Skin of body (tissue), 2 donors: ENCODE measurements around the gene OR2T6. TPM values are rescaled to one million over a fixed set of nuclear protein-coding genes. Genes with fewer than 3 reads are reported as not detected.
"Not testable (repeated sequence)": the region's sequence is repeated elsewhere in the genome, so short reads cannot be mapped to it uniquely, and the experiment has no call there.

Experiments
- DNase-seq: peaks from one replicate; lab custom pipeline; 2025; lab: John Stamatoyannopoulos, UW
- total RNA-seq: library from RNA; depleted of rRNA; stranded (reverse); fragments of >200 nt; gene quantifications from one replicate; pipeline ENCODE4 v1.2.3, GENCODE V29; 2014

Gene OR2T6, protein sequence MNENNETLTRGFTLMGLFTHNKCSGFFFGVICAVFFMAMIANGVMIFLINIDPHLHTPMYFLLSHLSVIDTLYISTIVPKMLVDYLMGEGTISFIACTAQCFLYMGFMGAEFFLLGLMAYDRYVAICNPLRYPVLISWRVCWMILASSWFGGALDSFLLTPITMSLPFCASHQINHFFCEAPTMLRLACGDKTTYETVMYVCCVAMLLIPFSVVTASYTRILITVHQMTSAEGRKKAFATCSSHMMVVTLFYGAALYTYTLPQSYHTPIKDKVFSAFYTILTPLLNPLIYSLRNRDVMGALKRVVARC
- not detected for total RNA-seq

DNA sequence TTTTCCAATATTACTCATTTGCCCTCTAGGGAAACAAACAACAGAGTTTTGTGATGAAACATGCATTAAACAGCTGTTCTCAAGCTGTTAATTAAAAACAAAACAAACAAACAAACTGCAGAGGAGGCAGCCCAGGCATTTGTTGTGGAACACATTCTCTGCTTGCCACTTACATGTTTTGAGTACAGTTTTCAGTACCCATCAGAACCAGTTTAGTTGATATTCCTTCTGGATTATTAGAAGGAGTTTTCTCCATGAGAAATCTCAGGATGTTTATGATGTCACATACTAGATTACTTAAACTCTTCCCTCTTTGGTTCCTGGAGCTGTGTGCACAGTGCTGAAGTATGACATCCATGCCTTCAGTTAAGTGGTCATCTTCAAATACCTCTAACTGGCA is at the start of gene OR2T6:
TSS of gene OR2T6 (plus strand) at position 301 of the 400 bp plus-strand sequence. CDS start 11,863 bp downstream, outside the sequence.
- no peak for DNase-seq

DNA sequence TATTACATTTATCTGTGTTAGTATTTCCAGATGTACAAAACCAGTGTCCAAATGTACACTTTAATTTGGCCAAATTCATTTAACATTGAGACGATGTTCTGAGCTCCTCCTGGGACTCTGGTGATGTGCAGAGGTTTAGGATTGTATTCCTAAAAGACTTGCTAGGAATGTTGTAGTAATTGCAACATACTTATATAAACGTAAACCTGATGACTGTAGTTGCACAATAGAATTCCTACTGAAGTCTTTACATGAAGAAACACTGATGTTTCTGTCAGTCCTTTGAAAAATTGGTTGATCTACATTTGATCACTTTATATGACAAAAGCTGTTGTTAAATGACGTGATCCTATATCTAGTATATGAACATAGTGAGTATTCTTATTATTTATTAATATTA is 32.1 kb upstream of the OR2T6 start:
- DNase-seq = no peak

DNA sequence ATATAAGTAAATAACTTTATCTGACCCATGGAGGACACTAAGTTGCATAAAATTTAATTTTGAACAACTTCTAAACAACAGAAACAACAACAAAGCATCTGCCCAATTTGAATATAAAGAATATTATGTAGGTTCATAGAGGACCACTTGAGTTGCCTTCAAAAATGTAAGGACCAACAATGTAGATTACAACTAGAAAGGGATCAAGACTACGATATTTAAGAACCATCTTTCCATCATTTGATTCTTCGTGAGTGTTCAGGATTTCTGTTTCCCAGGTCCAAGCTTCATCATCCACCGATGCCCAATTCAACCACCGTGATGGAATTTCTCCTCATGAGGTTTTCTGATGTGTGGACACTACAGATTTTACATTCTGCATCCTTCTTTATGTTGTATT is 27.1 kb upstream of the OR2T6 start, which contains the start of gene OR14C36:
TSS of gene OR14C36 (plus strand) at position 301 of the 400 bp plus-strand sequence. CDS start at position 301, 0 bp downstream.
- DNase-seq = no peak

DNA sequence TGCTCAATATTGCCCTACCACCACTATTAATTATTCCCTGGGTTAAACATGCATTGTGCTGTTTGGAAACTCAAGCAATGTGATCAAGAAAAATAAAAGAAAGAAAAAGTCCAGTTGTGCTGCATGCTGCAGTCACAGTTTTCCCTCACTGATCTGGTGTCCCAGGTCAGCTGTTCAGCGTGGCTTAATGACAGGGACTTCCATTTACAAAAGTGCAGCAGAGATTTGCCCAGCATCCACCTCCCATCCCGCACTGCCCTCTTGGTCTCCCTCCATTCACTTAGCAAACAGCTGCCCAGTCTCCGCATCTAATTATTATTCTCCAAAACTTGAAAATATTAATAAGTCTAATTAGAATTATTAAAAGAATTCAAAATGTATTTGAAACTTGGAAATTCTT is 16.1 kb upstream of the OR2T6 start:
- no peak for DNase-seq

DNA sequence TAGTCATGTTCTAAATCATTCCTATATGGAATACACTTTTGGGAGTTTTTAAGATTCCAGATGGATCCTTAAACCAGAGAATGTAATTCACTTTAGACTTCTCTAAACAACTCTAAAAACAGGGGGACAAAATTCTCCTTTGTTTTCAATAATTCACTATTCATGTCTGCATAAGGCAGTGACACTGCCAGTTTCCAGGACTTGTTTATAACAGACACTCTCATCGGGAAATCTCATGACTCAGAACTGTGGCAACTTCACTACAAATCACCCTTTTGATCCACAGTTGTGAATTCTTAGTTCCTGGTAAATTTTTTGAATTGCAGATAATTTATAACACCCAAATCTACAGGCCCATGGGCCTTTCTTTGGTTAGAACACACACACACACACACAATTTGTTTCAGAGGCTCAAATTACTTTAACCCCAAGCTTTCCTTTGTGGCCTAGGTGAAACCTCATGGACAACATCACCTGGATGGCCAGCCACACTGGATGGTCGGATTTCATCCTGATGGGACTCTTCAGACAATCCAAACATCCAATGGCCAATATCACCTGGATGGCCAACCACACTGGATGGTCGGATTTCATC is 14.3 kb upstream of the OR2T6 start, which contains the start of gene OR2T4:
TSS of gene OR2T4 (plus strand) at position 545 of the 595 bp plus-strand sequence. CDS start at position 545, 0 bp downstream.
- DNase-seq = no peak

DNA sequence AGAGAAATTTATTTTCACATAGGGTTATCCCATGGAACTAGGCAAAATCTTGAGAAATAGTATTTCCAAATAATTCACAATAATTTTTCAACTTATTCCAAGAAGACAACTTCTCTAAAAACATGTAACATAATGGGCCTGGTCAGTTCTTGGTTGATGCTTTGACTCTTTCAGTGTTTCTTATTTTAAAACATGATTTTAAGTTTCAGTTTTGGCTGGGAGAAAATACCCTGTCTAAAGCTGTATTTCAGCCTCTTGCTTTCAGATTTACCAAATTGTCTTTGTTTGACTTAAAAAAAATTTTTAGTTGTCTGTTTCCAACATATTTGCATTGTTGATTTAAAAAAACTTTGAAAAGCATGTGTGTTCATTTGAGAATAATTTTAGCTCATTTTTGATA is 8.9 kb upstream of the OR2T6 start:
- no peak for DNase-seq

DNA sequence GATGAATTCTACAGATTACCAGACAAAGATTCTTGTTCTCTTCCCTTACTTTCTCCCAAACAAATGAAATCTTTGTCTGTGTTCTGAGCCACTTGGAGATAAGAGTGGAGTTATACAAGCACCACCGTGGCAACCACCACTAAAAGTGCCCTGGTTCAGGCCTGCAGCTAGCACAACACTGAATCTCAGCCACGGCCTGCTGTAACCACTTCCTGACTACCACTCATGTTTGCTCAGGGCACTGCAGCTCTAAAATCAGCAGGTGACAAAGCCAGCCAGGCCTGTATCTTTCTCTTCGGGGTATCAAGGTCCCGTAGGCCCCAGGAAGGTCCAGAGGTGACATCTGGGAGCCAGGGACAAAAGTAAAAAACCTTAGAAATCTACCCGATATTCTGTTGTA is 3.2 kb upstream of the OR2T6 start:
- DNase-seq = no peak

DNA sequence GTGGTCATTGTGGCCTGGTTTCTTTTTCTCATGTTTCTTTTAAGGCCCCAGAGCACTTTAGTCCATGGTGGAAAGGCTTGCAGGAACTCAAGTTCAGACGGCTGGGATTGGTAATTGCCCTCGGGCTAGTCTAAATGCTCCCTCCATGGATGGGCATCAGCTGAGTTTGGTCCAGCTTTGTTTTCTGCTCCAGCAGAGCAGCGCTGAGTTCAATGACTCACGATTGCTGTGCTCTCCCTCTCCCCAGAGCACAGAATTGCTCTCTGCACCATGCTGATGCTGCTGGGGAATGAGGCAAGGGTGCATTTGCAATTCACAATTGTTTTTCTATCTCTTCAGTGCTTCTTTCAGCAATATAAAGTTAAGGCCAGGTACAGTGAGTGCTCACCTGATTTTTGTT is 1.8 kb upstream of the OR2T6 start:
- DNase-seq = no peak

DNA sequence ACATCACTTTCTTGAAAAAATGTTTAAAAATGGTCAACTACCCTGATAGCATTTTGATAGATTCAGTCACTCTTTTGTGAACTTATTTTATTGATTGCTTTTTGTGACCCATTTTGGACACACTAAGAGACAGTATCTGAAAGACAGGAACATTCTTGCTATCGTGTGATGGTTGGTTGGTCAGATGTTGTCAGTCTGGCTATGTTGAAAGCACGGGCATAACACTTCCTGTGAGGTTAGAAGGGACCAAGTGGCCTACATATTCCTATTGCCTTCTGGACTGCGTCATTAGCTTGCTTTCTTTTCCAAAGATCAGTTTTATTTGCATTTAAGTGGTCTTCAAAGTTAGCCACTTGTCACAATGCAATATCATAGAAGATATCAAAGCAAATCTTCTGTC is 1.4 kb downstream of the OR2T6 start:
- DNase-seq = no peak

DNA sequence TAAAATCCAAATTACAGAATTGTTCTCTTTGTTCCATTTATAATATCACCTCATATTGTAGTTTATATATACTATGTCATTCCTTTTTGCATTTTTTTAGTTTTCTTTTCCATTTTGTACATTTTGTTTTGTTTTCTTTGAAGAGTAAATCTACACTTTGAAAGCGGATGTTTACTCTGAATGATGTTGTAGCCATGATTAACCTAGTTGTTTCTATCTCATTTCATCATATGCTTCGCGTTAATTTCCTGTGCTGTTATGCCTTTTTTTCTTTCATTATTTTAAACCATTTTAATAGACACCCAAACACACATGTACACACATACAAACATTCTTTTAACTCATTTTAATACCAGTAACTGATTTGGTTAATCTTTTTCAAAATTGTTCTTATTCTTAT is 5.3 kb downstream of the OR2T6 start:
- no peak for DNase-seq

DNA sequence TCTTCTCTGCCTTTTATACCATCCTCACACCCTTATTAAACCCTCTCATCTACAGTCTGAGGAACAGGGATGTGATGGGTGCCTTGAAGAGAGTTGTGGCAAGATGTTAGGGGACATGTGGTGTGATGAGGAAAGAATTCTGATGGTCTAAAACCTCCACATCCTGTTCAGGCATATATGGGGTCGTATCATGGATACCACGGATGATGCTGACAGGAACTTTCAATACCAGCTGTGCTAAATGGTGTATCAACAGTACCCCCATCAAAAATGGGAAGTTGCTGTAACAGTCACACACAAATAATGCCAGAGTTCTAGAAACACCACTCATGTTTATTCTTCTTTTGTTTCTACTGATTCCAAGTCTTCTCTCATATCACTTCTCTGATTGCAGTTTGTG is 12.9 kb downstream of the OR2T6 start:
- no peak for DNase-seq

DNA sequence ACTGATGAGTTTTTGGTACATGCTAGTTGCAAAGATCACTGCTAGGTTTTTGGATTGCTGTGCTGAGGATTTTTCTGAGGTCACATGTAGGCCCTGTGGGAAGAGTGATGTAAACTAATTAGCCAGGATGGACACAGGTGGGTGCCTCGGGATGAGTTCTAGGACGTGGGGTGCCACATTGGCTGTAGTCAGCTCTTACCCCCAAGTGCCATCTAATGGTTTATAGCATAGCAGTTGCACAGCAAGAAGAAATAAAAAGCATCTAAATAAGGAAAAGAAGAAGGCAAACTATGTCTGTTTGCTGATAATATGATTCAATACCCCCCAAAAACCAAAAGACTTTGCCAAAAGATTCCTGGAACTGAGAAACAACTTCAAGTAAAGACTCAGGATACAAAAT is 17.5 kb downstream of the OR2T6 start:
- DNase-seq = no peak

DNA sequence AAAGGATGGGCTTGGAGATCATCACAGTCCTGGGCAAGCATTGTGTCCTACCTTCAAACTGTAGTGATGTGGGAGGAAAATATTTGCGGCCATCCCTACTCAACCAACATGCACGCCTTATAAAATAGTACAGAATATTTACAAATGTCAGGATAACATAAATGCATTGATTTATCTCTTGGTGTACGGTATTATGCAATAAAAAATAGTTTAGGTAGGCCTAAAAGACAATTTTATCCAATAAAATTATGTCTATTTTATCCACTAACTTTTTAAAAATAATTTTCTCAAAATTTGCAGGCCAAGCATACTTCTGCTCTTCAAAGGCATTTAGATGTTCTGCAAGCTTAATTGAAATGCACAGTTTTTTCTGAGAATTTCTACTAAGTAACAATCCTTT is 27.2 kb downstream of the OR2T6 start, which contains the start of gene OR2T1:
TSS of gene OR2T1 (plus strand) at position 301 of the 400 bp plus-strand sequence. CDS start 3,100 bp downstream, outside the sequence.
- DNase-seq = no peak

DNA sequence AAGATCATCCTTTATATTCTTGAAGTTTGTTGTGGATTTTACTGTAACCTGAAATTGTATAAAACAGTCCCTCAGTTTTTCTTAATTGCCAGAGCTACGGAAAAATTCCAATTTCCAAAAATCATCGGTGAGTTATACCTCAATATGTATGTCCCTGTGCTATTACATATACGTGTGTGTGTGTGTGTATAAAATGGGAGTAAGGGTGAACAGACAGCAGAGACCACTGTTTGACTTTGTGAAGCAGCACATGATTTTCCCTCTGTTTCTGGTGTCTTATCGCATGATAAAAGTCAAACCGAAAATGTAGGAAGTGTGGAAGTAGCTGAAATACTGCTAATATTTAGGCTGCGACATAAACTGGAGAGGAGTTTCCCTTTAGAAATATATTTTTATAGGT is 28.5 kb downstream of the OR2T6 start:
- no peak for DNase-seq

DNA sequence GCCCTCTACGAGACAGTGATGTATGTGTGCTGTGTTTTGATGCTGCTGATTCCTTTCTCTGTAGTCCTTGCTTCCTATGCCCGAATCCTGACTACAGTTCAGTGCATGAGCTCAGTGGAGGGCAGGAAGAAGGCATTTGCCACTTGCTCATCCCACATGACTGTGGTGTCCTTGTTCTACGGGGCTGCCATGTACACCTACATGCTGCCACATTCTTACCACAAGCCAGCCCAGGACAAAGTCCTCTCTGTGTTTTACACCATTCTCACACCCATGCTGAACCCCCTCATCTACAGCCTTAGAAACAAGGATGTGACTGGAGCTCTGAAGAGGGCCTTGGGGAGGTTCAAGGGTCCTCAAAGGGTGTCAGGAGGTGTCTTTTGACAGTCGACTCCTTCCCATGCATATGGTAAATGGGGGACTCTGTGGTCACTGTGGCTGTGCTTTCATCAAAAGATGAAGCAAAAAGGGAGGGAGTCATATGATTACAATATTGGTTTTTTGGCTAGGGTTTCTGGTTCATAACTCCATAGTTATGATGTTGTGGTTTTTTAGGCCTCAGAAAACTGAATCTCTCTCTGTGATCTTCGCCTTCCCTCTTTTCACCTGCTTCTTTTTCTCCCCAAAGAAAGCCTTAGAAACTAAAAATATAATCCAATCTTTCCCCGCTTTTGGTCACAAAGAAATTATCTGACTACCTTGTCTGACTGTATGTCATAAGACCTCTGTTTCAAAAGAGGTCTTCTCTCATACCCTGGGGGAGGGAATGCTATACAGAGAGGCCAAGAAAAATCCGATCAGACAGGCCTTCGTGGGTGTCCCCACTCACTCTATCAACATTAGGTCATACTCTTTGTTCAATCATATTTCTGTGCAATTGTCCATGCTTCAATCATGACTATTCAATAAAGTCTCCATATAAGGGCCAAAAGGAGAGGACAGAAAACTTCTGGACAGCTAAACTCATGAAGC is 31.5 kb downstream of the OR2T6 start:
- no peak for DNase-seq

DNA sequence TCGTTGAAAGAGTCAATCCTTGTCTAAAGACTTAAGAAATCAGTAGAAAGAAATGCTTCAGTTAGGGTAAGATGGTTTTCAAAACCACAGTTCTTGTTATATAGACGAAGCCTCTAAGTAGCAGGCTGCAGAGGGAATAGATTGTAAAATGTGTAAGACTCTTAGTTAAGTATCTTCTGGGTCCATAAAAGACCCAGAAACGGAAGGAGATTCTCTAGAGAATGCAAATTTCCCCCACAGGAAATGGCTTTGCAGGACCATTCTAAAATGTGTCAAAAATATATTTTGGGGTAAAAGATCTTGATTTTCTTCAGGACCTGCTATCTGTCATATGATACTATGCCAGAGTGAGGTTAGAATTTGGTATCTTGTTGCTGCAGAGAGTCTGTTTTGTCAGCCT is 40.7 kb downstream of the OR2T6 start:
- DNase-seq = no peak

DNA sequence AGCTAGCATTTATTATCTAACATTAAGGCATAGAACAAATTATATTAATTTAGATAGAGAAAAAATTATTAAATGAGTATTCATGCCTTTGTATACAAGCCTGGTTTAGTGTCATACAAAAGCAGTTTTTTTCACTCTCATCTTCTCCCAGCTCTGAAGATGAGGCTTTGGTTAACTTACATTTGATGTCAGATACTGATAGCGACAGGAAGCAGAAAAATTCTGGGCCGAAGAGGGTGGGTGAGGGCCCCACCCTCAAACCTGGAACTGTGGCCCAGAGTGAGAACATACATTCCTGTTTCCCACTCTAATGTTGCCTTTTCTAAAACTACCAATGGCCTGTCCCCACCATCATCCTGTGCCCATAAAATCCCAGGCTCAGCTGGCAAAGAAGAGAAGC is 42.3 kb downstream of the OR2T6 start:
- DNase-seq = no peak

DNA sequence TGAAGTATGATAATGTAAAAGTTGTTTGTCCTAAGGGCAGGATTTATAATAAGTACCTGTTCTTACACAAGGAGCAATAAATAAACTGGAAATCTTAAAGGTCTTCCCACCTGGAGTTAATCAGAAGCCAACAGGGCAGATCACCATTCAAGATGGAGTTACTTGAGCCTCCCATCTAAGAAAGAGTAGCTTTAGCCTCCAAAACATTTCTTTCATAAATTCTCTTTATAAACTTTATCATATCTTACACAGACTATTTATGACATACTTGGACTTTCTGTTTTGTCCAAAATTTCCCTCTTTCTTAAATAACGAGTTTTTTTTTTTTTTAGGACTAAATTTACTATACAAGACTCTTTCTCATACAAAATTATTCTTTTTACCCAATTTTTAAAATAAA is 45.8 kb downstream of the OR2T6 start:
- DNase-seq = no peak

DNA sequence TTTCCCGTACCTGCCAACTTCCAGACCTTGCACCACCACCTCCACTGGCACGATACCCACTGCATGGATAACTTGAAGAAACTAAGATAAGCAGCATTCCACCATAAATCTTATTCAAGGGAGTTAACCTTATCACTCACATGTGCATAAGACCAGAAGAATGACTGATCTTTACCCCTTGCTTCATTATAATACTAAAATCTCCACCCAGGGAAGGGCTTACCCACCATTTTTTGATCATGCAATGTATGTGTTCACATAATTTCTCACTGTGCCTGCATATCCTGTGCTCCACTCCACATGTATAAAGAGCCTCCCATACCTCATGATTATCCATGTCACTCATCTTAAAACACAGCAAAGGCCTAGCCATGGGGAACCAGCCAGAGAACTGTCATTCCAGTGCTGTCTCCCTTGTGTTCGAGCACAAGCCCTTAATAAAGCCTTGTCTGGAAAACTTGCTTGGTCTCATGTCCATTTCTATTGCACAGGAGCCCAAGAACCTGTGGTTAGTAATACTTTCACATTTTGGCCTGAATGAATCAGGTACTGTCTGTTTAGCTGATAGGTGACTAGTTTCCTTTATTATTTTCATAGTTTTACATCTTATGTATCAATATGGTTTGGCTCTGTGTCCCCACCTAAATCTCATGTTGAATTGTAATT is 52.1 kb downstream of the OR2T6 start:
- not testable (repeated sequence) for DNase-seq

DNA sequence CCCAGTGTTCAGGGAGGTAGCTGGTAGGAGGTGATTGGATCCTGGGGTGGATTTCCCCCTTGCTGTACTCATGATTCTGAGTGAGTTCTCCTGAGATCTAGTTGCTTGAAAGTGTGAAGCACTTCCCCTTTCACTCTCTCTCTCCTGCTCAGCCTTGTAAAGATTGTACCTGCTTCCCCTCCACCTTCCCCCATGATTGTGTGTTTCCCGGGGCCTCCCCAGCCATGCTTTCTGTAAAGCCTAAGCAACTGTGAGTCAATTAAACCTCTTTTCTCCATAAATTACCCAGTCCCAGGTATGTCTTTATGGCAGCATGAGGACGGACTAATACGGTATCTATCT is 52.6 kb downstream of the OR2T6 start:
- not testable (repeated sequence) for DNase-seq

DNA sequence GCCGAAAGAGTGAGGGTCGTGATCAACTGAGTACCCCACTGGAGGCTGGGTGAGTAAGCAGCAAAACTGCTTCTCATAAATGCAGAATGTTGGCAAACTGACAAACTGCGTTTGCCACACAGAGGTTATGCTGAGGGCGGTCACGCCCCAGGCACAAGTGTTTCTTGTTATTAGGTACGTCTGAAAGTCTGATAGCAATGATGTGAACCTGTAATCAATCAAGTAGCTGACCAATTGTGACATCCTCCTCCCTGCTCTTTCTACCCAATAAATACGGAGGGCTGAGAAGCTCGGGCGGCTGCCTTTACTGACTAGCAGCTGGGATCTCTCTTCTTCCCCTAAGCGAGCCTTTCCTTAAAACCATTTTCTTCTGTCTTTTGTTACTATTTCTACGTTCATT is 56.1 kb downstream of the OR2T6 start:
- not testable (repeated sequence) for DNase-seq
